SW 1271 (cell line): Measurements from ENCODE around the gene ALKBH3.

Experiments
- DNase-seq, 2 experiments: peaks; one replicate each; lab custom pipeline; 2025; lab: John Stamatoyannopoulos, UW

Gene ALKBH3

GRCh38 chr11:43962383-43963278 lies 82.0 kb downstream of the ALKBH3 start:
- DNase-seq, result no peak

GRCh38 chr11:43963279-43963620 lies 82.6 kb downstream of the ALKBH3 start:
- no peak for DNase-seq

- DNase-seq, result no peak
Observed at GRCh38 chr11:43967661-43968060, 87.0 kb downstream of the ALKBH3 start.

- DNase-seq, result no peak
Observed at GRCh38 chr11:43968719-43969118, 88.1 kb downstream of the ALKBH3 start.

GRCh38 chr11:43969543-43969942 lies 88.9 kb downstream of the ALKBH3 start:
- DNase-seq, result no peak
